MM.1S (cell line): ENCODE results near the gene ARHGAP25.

Experiments
- DNase-seq: peaks from one replicate; pipeline ENCODE4 v3.0.0-alpha.2; 2015
- H2AFZ ChIP-seq: fragments of 300-600 bp; sonication (generic); 2 replicates; pipeline ENCODE4 v1.6.0; 2016; ENCODE audit warnings: antibody characterized with exemption, low read length
- H3F3A ChIP-seq: fragments of 300-600 bp; sonication (generic); 2 replicates; pipeline ENCODE4 v1.6.1; 2016; ENCODE audit warnings: mild to moderate bottlenecking, antibody characterized with exemption, low read length, moderate library complexity, mixed read lengths; ENCODE audit not compliant: insufficient read depth
- H3K27ac ChIP-seq: fragments of 300-600 bp; sonication (generic); 2 replicates; pipeline ENCODE4 v1.5.1; 2016; ENCODE audit warnings: mild to moderate bottlenecking, low read length
- H3K27me3 ChIP-seq: fragments of 300-600 bp; sonication (generic); replicated peaks from 2 replicates; pipeline ENCODE4 v1.6.0; 2016; ENCODE audit warnings: low read length; ENCODE audit not compliant: insufficient read depth
- H3K36me3 ChIP-seq: fragments of 300-600 bp; sonication (generic); replicated peaks from 2 replicates; pipeline ENCODE4 v1.6.1; 2016; ENCODE audit warnings: mild to moderate bottlenecking, low read length, mixed read lengths; ENCODE audit not compliant: insufficient read depth
- H3K4me1 ChIP-seq: fragments of 300-600 bp; sonication (generic); 2 replicates; pipeline ENCODE4 v1.6.1; 2016; ENCODE audit warnings: low read length, mixed read lengths
- H3K4me2 ChIP-seq: fragments of 300-600 bp; sonication (generic); 2 replicates; pipeline ENCODE4 v1.6.0; 2016; ENCODE audit warnings: low read depth, low read length
- H3K4me3 ChIP-seq: fragments of 300-600 bp; sonication (generic); 2 replicates; pipeline ENCODE4 v1.5.1; 2016; ENCODE audit warnings: low read length, mixed read lengths
- H3K79me2 ChIP-seq: fragments of 300-600 bp; sonication (generic); 2 replicates; pipeline ENCODE4 v1.6.1; 2016; ENCODE audit warnings: mixed run types, low read length, mixed read lengths
- H3K9ac ChIP-seq: fragments of 300-600 bp; sonication (generic); 2 replicates; pipeline ENCODE4 v1.6.1; 2016; ENCODE audit warnings: low read length, mixed read lengths
- H3K9me2 ChIP-seq: fragments of 300-600 bp; sonication (generic); replicated peaks from 2 replicates; pipeline ENCODE4 v1.6.1; 2016; ENCODE audit warnings: mild to moderate bottlenecking, low read length, mixed read lengths; ENCODE audit not compliant: insufficient read depth
- H3K9me3 ChIP-seq: fragments of 300-600 bp; sonication (generic); replicated peaks from 2 replicates; pipeline ENCODE4 v1.6.1; 2016; ENCODE audit warnings: mild to moderate bottlenecking, low read length, mixed read lengths; ENCODE audit not compliant: insufficient read depth
- H4K20me1 ChIP-seq: fragments of 300-600 bp; sonication (generic); 2 replicates; pipeline ENCODE4 v1.6.1; 2016; ENCODE audit warnings: mild to moderate bottlenecking, low read length, moderate library complexity, mixed read lengths; ENCODE audit not compliant: insufficient read depth
- EZH2 ChIP-seq: fragments of 300-600 bp; sonication (generic); optimal IDR thresholded peaks from 2 replicates; pipeline ENCODE3; 2017; ENCODE audit warnings: low read depth, mild to moderate bottlenecking, antibody characterized with exemption, low read length, mixed read lengths
- EZH2phosphoT487 ChIP-seq: fragments of 300-600 bp; sonication (generic); IDR thresholded peaks from 2 replicates; pipeline ENCODE4 v1.6.1; 2018; ENCODE audit warnings: antibody characterized with exemption, low read length
- TF ChIP-seq, protein P1 (sequence below): fragments of 300-600 bp; sonication (generic); IDR thresholded peaks from 2 replicates; pipeline ENCODE4 v1.5.1; 2016; ENCODE audit warnings: antibody characterized with exemption, low read length, mixed read lengths

Gene ARHGAP25

GRCh38 chr2:68753318-68753717 is 18.7 kb downstream of the ARHGAP25 start:
- Histone ChIP-seq H3K27ac (no peak overlapping the region), H3K4me2 (no peak overlapping the region), H3F3A (no peaks in the 10 kb centered on the region), H3K27me3 (no peaks in the 10 kb centered on the region), H3K4me1 (peaks cover 17% of the 10 kb centered on the region), H3K9ac (no peak overlapping the region), H3K79me2 (no peaks in the 10 kb centered on the region), H3K9me3 (no peaks in the 10 kb centered on the region), H3K9me2 (no peaks in the 10 kb centered on the region), H2AFZ (no peak overlapping the region), H3K36me3 (no peaks in the 10 kb centered on the region), H4K20me1 (no peaks in the 10 kb centered on the region), H3K4me3 (no peak overlapping the region)
- no peak for DNase-seq
- TF ChIP-seq EZH2phosphoT487 = no peak
- TF ChIP-seq, protein P1, sequence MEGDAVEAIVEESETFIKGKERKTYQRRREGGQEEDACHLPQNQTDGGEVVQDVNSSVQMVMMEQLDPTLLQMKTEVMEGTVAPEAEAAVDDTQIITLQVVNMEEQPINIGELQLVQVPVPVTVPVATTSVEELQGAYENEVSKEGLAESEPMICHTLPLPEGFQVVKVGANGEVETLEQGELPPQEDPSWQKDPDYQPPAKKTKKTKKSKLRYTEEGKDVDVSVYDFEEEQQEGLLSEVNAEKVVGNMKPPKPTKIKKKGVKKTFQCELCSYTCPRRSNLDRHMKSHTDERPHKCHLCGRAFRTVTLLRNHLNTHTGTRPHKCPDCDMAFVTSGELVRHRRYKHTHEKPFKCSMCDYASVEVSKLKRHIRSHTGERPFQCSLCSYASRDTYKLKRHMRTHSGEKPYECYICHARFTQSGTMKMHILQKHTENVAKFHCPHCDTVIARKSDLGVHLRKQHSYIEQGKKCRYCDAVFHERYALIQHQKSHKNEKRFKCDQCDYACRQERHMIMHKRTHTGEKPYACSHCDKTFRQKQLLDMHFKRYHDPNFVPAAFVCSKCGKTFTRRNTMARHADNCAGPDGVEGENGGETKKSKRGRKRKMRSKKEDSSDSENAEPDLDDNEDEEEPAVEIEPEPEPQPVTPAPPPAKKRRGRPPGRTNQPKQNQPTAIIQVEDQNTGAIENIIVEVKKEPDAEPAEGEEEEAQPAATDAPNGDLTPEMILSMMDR = no peak
- no peak for TF ChIP-seq EZH2

DNA sequence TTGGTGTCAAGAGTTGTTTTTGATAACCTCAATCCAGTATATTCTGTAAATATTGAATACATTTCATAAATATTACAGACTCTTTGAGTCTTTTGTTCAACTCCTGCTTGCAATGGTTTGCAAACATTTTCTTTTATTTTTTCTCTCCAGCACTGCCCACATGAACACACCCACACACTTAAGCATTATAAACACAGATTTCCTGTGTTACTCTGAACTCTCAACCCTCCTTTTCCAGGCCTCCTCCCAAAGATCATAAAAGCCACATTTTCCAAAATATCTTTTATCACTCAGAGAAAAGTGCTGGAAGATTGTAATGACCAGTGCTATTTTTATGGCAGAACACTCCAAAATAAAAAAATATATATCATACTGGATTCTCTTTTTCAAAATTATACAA is 20.5 kb downstream of the ARHGAP25 start:
- TF ChIP-seq, protein P1 = no peak
- TF ChIP-seq EZH2 (no peak), EZH2phosphoT487 (no peak)
- Histone ChIP-seq H3K4me3 (no peak overlapping the region), H3K9me3 (no peaks in the 10 kb centered on the region), H3F3A (no peaks in the 10 kb centered on the region), H3K79me2 (no peaks in the 10 kb centered on the region), H3K36me3 (no peaks in the 10 kb centered on the region), H3K4me2 (no peak overlapping the region), H3K27ac (no peak overlapping the region), H3K9me2 (no peaks in the 10 kb centered on the region), H3K27me3 (no peaks in the 10 kb centered on the region), H4K20me1 (no peaks in the 10 kb centered on the region), H2AFZ (no peak overlapping the region), H3K9ac (no peak overlapping the region), H3K4me1 (peaks cover 17% of the 10 kb centered on the region)
- no peak for DNase-seq

DNA sequence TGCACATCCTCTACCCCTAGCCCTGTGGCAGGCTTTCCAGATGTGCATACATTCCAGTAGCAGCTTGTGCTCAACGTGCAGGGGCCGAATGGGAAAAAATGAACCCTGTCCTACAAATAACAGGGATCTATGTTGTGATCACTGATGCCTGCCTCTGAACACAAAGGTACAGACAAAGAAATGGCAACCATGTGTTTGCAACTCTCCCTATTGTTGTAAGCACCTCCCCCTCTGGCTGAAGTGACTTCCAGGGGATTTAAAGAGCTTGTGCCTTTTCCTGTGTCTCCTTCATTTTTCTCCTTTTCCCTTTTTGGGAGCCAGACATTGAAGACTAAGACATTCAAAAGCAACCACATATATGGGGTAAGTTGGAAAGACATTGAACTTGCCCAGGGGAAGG is 21.6 kb downstream of the ARHGAP25 start:
- Histone ChIP-seq H3K27me3 (no peaks in the 10 kb centered on the region), H3K36me3 (no peaks in the 10 kb centered on the region), H2AFZ (no peak overlapping the region), H3K9me2 (no peaks in the 10 kb centered on the region), H3K27ac (no peak overlapping the region), H3K4me3 (no peak overlapping the region), H3K9ac (no peak overlapping the region), H3F3A (no peaks in the 10 kb centered on the region), H3K4me1 (peaks cover 15% of the 10 kb centered on the region), H3K9me3 (no peaks in the 10 kb centered on the region), H4K20me1 (no peaks in the 10 kb centered on the region), H3K4me2 (no peak overlapping the region), H3K79me2 (no peaks in the 10 kb centered on the region)
- TF ChIP-seq, protein P1 = no peak
- TF ChIP-seq EZH2phosphoT487 = no peak
- no peak for TF ChIP-seq EZH2
- DNase-seq = no peak
